ENCODE measurements around the gene DNAJB9. TPM values are rescaled to one million over a fixed set of nuclear protein-coding genes. Genes with fewer than 3 reads are reported as not detected.
A peak's percentile ranks its signal among the peaks of the same experiment; 100 is the strongest.

DNAJB9 gene
- total and polyA plus RNA-seq, 2 experiments from 2014 or later: 108 to 183 TPM

DNA sequence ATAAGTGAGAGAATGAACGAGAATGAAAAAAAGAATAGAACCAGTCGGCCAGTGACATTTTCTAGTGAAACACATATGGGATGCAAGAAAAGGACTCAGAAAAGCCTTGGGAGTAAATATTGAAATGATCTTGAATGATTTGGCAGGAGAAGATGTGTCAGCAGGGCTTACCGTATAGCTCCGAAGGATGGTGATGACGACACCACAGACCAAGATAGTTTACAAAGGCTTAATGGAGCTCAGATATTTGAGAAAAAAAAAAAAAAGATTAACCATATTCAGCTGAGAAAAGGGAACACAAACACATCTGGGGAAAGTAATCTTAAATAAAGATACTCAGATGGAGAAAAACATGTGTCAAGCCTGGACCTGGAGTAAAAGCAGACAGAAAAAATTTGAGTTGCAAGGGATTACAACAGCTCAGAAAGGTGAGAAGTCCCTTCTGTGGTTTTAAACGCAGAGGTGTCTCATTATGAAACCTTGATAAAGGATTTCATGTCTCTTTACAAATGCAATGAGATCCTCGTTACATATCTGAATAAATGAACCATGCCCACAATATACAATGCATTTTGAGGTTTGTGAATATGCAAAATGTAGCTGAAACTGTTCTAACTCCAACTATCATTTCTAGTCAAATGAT lies 36.0 kb downstream of the DNAJB9 start:
- Histone ChIP-seq H3K36me3 (no peaks in the 10 kb centered on the region), H3K27me3 (no peaks in the 10 kb centered on the region), H3K4me3 (no peak overlapping the region), H3K9me3 (ENCODE audit: low read depth) (no peaks in the 10 kb centered on the region), H3K27ac (no peak overlapping the region), H3K4me1 (ENCODE audit: low read depth) (no peaks in the 10 kb centered on the region)
- TF ChIP-seq, protein P1, sequence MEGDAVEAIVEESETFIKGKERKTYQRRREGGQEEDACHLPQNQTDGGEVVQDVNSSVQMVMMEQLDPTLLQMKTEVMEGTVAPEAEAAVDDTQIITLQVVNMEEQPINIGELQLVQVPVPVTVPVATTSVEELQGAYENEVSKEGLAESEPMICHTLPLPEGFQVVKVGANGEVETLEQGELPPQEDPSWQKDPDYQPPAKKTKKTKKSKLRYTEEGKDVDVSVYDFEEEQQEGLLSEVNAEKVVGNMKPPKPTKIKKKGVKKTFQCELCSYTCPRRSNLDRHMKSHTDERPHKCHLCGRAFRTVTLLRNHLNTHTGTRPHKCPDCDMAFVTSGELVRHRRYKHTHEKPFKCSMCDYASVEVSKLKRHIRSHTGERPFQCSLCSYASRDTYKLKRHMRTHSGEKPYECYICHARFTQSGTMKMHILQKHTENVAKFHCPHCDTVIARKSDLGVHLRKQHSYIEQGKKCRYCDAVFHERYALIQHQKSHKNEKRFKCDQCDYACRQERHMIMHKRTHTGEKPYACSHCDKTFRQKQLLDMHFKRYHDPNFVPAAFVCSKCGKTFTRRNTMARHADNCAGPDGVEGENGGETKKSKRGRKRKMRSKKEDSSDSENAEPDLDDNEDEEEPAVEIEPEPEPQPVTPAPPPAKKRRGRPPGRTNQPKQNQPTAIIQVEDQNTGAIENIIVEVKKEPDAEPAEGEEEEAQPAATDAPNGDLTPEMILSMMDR (IDR thresholded peaks at IDR 0.05; ENCODE audit: low read depth, low read length): no peak
- no peak for DNase-seq (ENCODE audit: low read depth in 1 of 2, low spot score in 1 of 2)

DNA sequence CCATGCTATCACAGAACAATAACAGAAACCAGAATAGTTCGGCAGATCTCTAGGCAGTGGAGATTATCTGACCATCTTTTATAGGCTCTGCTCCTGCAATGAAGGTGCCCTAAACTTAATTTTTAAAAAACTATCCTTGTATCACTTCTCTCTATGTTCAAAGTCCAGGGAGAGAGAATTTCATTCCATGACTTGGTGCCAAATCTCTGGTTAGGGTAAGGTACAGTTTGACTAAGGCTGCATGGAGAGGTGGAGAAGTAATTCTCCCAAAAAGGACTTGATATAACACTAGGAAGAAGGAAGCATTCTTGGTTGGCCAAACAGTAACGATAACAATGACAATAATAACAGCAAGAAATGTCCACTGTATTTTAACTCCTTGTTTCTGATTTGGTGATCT lies 40.0 kb downstream of the DNAJB9 start:
- DNase-seq (ENCODE audit: low read depth in 1 of 2, low spot score in 1 of 2): no peak
- no peaks in the 10 kb centered on the region for H3K36me3 ChIP-seq
- no peaks in the 10 kb centered on the region for H3K27me3 ChIP-seq
- H3K27ac ChIP-seq: no peak overlapping the region
- H3K9me3 ChIP-seq (ENCODE audit: low read depth): no peaks in the 10 kb centered on the region
- H3K4me1 ChIP-seq (ENCODE audit: low read depth): peaks cover 5% of the 10 kb centered on the region
- TF ChIP-seq, protein P1 (IDR thresholded peaks at IDR 0.05; ENCODE audit: low read depth, low read length): no peak
- H3K4me3 ChIP-seq: no peak overlapping the region

DNA sequence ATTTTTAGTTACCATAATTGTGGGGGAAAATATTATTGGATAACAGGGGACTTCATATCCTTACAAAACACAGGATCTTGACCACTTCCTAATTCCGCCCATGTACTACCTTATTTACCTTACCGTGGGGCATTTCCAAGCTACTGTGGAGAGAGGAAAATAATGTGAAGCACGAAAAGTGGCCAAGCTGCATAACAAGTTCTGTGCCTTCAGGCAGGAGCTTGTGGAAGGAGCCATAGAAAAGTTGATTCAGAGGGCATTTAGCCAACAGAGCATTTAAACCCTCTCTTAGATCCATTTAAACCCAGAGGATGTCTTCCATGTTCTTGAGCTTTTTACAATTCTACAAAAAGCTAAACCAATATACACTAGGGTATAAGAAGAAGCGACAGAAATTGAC lies 41.6 kb downstream of the DNAJB9 start:
- H3K4me1 ChIP-seq (ENCODE audit: low read depth): peaks cover 5% of the 10 kb centered on the region
- no peaks in the 10 kb centered on the region for H3K36me3 ChIP-seq
- no peaks in the 10 kb centered on the region for H3K9me3 ChIP-seq (ENCODE audit: low read depth)
- no peak for DNase-seq (ENCODE audit: low read depth in 1 of 2, low spot score in 1 of 2)
- TF ChIP-seq, protein P1 (IDR thresholded peaks at IDR 0.05; ENCODE audit: low read depth, low read length): no peak
- no peaks in the 10 kb centered on the region for H3K27me3 ChIP-seq
- H3K27ac ChIP-seq: no peak overlapping the region
- no peak overlapping the region for H3K4me3 ChIP-seq

DNA sequence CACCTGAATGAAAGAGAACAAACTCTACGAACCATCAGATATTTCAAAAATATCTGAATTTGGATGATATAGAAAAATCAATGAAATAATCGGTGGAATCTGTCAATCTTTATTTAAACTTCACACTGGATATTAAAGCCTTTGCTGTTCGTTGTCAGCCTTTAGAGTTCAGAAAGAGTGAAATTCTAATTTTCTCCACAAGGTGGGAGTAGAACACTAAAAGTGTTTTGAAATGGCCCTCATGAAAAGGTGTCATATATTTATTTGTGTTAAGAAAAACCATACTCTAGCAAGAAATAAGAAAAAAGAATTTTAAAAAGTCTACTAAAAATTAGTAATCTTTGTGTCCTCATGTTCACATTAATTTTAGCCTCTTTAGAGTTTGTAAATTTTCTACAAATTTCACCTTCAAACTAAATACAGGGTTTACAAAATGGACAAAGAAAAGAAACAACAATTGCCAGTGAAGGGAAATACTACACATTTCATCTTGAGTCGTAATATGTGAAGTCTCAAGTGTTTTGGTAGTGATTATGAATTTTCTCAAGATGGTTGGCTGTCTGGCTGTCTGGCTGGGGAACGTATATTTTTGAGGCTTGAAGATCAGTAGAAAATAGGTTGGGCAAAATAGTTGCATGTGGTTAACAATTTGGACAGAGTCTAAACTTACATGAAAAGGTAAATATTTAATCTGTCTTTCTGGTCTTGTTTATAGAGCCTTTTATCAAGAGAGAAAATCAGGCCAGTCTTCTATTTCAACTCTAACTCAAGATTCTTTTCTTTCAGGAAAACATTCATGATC lies 43.7 kb downstream of the DNAJB9 start:
- no peak overlapping the region for H3K27ac ChIP-seq
- no peaks in the 10 kb centered on the region for H3K9me3 ChIP-seq (ENCODE audit: low read depth)
- peaks cover 5% of the 10 kb centered on the region for H3K4me1 ChIP-seq (ENCODE audit: low read depth)
- DNase-seq (ENCODE audit: low read depth in 1 of 2, low spot score in 1 of 2): peak; percentile 61 to 66
- no peak overlapping the region for H3K4me3 ChIP-seq
- TF ChIP-seq, protein P1 (IDR thresholded peaks at IDR 0.05; ENCODE audit: low read depth, low read length): peak; percentile 60
- H3K36me3 ChIP-seq: no peaks in the 10 kb centered on the region
- no peaks in the 10 kb centered on the region for H3K27me3 ChIP-seq

DNA sequence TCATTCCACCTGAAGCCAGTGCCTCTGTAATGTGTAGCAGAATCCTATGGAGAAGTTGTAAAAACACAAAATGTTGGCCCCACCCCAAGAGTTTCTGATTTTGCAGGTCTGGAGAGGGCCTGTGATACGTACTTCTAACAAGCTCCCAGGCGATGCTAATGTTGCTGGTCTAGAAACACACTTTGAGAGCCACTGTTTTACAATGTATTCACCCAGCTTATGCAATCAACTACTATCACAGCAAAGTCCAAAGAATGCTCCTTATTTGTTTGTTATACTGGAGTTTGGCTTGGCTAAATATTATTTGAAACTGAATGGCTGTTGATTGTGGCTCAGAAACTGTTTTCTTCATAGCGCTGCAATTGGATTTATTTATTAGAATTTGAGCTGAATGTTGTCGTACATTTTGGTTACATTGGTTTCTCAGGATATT lies 44.3 kb downstream of the DNAJB9 start:
- Histone ChIP-seq H3K9me3 (ENCODE audit: low read depth) (no peaks in the 10 kb centered on the region), H3K4me3 (no peak overlapping the region), H3K27me3 (no peaks in the 10 kb centered on the region), H3K4me1 (ENCODE audit: low read depth) (peaks cover 5% of the 10 kb centered on the region), H3K36me3 (no peaks in the 10 kb centered on the region), H3K27ac (no peak overlapping the region)
- no peak for DNase-seq (ENCODE audit: low read depth in 1 of 2, low spot score in 1 of 2)
- TF ChIP-seq, protein P1 (IDR thresholded peaks at IDR 0.05; ENCODE audit: low read depth, low read length): no peak
